ENCODE results near the gene GATA2.

GATA2 gene

DNA sequence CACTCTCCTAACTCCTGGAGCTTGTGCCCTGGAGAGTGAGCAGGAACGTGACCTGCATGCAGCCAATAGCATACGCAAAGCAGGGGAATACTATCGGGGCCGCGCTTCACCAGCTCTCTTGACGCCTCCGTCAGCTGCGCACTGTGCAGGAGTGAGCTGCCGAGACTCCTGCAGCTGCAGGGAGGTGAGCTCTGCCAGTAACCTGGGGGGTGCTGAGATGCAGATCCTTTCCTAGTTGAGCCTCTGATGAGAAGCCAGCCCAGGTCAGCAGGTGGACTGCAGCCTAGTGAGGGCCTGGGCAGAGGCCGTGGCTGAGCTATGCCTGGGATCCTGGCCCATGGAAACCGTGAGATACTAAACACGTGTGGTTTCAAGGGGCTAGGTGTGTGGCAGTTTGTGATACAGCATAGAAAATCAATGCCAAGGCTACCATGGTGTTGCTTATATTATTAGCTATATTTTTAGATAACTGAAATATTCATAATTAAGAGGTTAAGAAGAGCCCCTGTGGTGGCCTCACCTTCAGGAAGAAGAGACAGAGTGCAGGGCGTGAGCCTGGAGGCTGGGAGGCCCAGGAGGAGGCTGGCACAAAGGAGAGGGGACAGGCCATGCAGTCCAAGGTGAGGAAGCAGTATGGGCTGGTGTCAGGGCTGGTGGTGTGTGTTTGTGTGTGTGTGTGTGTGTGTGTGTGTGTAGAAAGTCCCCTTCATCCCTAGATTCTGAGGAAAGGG is 20.4 kb downstream of the GATA2 start:
- no peak for FAIRE-seq

DNA sequence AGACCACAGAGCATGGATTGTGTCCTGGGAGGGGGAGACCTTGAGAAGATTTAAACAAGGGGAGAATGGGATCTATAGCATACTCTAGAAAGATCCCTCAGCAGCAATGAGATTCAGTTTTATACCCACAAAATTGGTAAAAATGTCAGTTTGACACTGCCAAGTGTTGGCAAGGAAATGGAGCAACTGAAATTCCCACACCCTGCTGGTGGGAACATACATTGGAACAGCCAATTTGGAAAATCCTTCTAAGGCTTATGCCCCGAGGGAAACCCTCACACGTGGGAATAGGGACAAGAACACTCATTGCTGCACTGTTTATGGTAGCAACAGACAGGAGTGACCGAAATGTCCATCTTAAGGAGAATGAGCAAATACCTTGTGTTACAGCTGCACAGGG is 21.3 kb downstream of the GATA2 start:
- FAIRE-seq: no peak

DNA sequence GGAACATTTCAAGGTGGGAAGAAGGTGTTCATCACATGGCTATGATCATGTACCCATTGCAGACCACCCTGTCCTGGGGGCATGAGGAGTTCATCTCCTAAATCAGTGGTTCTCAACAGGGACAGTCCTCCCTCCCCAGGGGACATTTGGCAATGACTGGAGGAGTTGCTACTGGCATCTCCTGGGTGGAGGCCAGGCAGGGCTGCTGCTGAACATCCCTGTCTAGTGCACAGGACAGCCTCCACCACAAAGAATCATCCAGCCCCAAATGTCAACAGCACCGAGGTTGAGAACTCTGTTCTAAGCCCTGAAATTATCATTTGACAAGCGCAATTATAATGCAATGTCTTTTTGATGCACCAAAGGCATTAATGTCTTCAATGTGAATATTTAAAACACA is 21.9 kb downstream of the GATA2 start:
- FAIRE-seq: no peak

DNA sequence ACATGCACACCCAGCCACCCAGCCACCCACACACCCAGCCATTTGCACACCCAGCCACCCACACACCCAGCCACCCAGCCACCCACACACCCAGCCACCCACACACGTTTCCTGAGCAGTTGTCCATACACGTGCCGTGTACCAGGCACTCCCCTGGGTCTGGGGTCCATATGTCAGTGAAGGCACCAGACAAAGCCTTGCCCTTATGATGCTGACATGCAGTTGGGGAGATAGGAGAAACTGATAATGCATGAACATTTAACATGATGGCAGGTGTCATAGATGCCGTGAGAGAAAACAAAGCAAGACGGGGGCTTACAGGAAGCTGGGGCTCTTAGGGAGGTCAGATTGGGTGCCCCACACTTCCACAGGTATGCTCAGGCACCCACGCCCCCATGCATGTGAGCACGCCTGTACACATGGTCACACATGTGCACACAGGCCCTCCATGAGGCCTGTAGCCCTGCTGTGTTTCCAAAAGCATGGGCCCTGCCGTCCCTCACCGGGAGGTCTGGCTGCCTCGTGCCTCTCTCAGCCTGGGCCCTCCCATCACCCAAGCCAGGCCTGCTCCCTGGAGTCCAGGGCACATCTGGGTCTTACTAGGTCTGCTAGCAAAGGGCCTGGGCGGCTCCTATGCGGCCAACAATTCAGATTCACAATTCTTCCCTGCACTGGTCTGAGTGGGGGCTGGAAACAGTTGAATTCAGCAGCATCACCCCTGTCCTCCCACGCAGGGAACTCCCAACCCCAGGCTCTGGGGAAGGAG is 22.7 kb downstream of the GATA2 start:
- FAIRE-seq: no peak

DNA sequence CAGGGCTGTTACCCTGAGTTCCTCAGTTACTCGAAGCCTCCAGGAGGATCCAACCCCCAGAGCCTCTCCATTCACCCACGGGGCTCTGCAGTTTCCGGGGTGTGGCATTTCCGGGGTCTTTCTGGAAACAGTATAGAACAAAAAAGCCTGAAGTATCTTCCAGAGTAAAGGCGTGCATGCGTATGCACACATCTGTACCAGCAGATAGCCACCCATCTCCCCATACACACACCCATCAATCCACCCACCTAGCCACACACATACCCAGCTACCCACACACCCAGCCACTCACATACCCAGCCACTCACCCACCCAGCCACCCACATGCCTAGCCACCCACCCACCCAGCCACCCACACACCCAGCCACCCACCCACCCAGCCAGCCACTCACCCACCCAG is 23.4 kb downstream of the GATA2 start:
- FAIRE-seq: no peak

DNA sequence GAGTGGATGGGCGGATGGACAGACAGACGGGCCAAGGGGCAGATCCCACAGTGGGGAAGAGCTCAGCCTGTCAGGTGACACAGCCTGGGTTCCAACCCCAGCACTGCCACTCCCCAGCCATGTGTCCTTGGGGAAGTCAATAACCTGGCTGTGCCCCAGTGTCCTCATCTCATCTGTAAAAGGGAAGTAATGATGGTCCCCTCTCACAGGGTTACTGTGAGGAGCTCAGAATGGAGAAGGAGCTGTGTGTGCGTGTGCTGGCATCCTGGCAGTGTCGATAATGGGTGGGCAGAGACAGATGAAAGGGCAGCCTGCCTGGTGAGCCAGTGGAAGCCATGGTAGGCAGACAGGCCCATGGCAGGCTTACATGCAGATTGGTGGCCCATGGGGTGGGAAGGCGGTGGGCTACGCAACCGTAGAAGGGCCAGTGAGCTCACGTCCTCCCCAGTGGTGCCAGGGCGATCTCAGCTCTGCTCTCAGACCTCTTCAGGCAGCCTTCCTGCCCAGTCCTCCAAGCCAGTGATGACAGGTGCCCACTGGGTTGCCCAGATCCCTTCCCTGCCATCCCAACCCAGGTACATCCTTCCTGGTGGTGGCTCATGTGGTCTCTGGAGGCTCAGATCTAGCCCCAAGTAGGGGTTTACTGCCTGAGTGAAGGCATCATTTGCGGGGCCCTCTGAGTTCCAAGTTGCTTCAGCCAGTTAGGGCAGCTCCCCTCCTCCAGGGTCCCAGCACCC is 24.0 kb downstream of the GATA2 start:
- FAIRE-seq: no peak

DNA sequence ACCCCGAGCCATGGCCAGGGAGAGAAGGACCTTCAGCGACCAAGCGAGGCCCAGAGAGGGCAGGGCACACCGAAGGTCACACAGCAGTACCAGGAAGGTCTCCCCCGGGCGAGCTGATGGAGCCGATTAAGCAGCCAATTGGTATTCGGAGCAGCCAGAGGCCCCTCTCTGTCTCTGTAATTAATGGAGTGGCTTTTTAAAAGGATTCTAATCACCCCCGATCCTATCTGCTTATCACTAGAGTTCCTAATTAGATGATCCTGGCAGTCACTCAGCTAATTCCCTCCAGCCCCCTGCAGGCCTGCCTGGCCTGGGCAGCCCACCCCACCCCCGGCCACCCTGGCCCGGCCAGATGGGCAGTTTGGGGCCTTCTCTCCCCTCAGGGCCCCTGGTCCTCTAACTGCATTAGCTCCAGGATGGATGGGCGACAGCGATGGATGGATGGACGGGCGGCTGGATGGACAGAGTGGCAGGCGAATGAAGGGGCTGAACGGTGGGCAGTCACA is 24.7 kb downstream of the GATA2 start:
- FAIRE-seq: no peak

DNA sequence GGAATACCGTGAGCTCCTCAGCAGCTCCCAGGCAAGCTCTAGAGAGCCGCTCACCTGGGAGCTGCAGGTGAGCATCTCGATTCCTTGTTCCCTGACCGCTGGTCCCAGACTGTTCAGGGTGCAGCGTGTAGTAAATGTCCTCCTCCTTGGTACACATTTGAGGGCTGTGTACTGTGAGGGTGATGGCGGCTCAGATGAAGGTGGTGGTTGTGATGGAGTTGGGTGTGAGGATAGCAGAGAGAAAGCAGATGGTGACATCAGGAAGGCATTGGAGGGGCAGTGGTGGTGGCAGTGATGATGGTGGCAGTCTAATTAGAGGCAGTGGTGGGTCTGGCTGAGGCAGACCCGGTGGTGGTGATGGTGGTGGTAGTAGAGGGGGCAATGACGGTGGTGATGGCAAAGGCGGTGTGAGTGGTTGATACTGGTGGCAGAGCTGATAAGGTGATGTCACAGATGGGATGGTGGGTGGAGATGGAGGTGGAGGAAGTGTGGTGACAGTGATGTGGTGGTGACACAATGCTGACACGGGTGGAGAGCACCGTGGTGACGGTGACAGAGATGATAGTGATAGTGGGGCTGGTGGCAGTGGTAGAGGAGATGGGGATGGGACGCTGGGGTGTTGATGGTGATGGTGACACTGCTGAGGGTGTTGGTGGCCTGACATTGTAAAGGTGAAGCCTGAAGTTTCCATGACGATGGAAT is 26.0 kb downstream of the GATA2 start, which contains the start of gene DNAJB8:
TSS of gene DNAJB8 (minus strand) at position 51 of the 702 bp plus-strand sequence. CDS start 3,645 bp downstream, outside the sequence.
- FAIRE-seq: no peak

DNA sequence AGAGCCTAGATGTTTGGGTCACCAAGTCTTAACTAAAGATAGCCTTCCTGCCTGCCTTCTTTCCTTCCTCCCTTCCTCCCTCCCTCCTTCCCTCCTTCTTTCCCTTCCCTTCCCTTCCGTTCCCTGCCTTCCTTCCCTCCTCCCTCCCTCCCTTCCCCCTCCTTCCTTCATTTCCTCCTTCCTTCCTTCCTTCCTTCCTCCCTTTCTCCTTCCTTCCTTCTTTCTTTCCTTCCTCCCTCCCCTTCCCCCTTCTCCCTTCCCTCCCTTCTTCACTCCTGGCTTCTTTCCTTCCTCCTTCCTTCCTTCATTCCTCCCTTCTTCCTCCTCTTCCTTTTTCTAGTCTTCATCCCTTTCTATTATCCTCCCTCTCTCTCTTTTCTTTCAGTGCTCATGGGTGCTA is 28.3 kb downstream of the GATA2 start:
- no peak for FAIRE-seq

DNA sequence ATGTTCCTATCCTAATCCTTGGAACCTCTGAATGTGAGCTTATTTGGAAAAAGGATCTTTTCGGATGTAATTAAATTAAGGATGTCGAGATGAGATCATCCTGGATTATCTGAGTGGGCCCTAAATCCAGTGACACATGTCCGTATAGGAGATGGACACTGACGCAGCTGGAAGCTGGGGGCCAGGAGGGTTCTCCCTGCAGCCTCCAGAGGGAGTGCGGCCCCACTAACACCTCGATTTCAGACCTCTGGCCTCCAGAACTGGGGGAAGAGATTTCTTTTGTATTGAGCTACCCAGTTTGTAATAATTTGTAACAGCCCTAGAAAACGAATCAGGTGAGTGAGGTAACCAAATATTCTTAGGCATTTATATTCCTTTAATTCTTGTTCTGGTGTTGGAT is 28.8 kb downstream of the GATA2 start:
- FAIRE-seq: no peak

DNA sequence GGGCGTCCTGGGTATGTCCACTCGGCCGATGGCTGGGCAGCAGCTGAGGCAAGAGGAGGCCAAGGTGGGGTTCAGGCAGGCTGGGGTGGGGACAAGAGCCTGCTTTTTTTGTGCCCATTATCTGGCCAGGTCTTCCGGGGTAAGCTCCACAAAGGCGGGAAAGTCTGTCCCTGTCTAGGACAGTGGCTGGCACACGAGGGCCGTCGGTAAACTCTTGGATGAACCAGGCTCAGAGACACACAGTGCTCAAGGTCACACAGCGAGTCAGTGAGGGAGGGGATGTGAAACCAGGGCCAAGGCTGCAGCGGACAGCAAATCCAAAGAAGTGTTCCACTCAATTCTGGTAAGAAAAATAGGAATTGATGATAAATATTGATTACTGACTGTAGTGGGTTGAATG is 29.2 kb downstream of the GATA2 start:
- FAIRE-seq: no peak

DNA sequence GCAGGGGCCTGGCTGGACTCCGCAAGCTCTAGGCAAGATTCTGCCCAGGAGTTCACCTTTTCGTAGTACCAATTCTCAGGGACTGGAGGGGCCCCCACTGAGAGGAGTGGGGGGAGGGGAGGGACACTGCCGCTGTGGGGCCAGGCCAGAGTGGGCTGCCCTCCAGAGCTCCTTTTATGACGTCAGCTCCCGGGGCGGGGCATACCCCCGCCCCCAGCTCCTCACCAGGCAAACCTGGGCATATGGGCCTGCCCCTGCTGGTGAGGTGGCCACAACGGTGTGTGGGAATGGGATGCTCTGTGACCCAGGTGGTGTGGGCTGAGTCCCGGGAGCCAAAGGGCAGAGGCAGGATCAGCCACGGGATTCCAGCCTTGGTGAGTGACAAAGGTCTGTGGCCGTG is 29.6 kb downstream of the GATA2 start:
- no peak for FAIRE-seq

DNA sequence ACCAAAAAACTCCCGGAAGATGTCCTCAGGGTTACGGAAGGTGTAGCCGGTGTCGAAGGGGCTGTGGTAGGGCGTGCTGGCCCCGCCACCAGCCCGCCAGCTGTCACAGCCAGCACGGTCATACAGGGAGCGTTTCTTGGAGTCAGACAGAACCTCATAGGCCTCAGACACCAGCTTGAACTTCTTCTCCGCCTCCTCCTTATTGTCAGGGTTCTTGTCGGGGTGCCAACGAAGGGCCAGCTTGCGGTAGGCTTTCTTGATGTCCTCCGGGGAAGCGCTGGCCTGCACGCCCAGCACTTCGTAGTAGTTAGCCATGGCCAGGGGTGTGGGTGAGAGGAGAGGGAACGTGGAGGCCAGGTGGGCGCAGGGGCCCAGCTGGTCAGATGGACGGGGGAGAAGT is 30.1 kb downstream of the GATA2 start:
- no peak for FAIRE-seq

DNA sequence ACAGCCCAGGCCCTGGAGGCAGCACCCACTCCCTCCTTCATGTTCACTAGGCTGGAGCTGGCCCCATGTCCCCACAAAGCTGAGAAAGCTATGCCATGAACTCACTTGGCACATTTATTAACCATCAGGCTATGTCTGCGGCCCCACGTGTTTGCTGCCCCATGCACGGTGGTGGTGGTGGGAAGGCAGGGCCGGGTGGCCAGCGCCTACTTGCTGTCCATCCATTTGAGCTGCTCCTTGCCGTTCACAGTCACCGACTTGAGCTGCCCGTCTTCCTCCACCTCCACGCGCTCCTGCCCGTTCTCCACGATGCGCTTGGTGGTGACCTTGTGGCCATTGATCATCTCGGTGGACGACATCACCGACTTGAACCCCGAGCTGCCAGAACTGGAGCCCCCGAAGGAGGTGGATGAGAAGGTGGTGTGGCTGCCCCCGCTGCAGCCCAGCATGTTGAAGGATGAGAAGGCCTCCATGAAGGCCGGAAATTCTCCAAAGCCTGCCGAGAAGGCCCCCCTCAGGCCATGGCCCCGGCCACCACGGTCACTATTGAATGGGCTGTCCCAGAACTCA is 30.6 kb downstream of the GATA2 start:
- no peak for FAIRE-seq

DNA sequence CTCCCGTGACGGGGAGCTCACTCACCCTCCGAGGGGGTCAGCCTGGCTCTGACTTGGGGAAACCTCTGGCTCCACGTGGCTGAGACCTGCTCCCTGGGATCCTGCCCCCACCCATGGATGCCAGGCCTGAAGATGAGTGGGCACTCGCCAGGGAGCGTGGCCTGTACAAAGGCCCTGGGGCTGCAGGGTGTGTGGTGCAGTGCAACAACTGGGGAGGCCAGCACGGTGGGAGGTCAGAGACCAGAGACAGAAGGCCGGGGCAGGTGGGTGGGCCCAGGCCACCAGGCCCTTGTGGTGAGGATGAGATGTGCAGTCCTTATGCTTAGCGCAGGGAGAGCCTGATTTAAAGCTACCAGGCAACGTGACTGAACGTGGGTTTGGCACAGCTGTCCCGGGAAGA is 31.3 kb downstream of the GATA2 start:
- no peak for FAIRE-seq

DNA sequence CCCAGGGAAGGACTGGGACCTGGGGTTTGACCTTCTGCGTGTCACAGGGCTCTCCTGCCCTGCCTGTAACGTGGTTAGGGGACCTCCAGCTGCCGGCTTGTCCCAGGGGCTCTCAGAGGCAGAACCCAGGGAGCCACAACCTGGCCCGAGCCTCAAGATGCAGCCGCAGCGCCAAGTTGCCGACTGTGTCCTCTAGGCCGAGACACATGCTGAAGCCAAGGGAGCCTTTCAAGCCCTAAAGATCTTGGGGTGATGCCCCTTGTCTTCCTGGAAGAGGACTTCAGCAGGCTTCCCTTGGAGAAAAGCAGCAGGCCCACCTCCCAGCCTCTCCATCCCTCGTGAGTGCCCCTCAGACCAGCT is 33.6 kb downstream of the GATA2 start:
- FAIRE-seq: no peak

DNA sequence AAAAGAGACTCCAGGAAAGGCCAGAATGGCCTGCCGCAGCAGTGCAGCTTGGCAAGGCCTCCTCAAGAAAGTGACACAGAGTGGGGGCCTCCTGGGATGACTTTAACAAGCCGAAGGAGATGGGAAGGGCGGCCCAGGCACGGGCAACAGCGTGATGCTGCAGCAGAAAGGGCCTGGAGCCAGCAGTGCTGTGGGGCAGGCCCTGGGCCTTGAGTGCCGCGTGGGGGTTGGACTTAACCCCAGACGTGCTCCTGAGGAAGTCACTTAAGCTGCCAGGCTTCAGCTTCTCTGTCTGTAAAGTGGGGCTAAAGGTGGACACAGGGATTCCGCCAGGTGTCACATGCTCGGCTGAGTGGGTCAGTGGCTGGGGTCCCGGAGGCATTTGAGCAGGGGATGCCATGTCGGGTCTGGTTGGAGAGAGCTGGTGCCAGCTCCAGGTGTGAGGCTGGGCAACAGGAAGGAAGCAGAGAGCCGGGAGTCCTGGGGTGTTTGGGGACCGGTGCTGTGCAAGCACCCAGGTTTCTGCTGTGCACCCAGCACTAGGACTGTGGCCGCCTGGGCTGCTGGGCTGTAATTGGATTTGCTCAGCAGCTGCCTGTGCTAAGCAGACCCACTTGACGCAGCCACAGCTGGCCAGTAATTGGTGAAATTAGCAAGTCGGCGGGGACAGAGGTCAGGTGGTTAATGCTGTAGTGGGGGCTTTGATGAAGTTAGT is 34.1 kb downstream of the GATA2 start:
- FAIRE-seq: no peak

DNA sequence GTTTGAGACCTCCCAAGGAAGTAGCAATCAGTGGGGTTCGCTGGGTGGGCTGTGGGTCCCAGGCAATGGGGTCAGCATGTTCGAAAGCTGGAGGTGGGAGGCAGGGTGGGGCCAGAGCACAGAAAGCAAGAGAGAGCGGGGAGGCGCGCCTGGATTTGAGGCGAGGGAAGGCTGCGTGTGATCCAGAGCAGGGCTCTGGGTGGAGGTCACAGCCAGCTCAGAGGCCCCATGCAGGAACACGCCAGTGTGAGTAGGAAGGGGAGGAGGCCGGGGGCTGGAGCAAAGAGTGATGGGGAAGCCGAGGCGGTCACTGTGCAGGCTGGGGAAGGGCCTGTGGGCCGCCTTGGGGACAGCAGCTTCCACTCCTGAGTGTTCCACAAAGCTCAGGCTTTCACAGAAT is 35.1 kb downstream of the GATA2 start:
- FAIRE-seq: no peak

DNA sequence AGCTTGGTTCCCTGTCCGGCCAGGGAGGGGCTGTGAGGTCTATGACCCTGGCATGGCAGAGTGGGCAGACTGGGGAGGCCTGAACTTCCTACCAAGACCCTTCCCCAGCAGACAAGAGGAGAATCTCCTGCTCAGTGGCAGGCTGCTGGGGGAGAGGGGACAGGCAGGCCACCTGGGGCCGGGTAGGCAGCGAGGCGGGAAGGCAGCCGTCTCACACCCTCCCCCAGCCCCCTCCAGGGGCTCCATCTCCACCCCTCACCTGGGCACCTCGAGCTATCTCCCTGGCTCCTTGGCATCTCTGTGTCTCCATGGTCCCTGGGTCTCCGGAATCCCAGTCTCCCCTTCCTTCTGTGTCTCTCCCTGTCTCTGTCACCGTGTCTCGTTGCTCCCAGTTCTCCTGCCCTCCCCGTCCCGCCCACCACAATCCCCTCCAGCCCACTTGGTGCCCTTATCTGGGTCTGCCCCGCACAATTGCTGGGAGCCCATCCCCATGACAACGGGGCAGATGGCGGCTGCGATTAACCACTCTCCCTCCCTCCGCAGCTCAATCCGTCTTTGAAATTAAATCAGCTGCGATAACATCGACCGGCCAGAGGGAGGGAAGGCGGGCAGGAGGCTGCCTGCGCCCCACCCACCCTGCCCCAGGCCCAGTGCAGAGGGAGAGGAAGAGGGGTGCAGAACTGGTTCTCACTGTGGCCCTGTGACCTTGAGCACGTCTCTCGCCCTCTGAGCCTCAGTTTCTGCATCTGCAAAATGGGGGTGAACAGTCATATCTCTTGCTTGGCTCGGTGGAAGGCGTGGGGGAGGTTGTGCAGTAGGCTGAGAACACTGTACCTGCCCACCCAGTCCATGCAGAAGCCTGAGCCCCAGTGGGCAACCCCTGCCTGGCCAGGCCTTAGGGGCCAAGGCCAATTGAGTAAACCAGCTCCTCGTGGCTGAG is 36.0 kb downstream of the GATA2 start:
- no peak for FAIRE-seq
